ENCODE results near the gene PRPF8. TPM values are rescaled to one million over a fixed set of nuclear protein-coding genes. Genes with fewer than 3 reads are reported as not detected.

PRPF8 gene
- total RNA-seq, 1 donor from 2014 or later: 96.0 TPM

DNA sequence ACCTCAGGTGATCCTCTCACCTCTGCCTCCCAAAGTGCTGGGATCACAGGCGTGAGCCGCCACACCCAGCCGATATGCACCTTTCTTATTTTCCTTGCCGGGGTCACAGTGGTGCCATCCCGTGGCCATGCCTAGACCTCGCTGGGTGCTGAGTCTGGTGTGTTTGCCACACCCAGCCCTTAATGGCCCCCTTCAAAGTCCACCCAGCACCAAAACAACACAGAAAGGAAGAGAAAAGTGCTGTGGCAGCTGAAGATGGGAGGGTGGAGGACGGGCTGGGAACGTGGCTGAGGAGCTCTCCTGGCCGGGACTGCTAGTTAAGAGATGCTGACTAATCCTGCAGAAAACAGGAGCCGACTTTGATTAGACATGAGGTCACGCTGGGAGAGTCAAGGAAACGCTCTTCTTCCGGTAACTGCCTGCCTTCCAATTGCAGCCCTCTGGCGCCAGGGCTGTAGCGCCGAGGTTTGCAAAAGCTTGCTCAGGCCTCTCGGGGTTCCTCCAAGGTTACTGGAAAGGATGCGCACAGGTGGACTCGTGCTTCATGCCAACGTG, 67.0 kb downstream of the PRPF8 start:
- H3K27ac ChIP-seq (ENCODE audit: low read depth, low read length): no peak overlapping the region
- peaks cover 13 to 24% (median 15%) of the 10 kb centered on the region in 3 donors for H3K4me1 ChIP-seq (ENCODE audit: control insufficient read depth in 3 of 3, insufficient read depth in 3 of 3, low read length in 3 of 3)
- peak overlapping the region in 1 of 3 donors; percentile 60 for H3K9ac ChIP-seq (ENCODE audit: low read depth in 1 of 3, low read length in 3 of 3)
- no peaks in the 10 kb centered on the region for H3K9me3 ChIP-seq (ENCODE audit: control insufficient read depth in 3 of 3, low read length in 3 of 3)
- H3K4me3 ChIP-seq (ENCODE audit: low read length in 3 of 3): no peak overlapping the region
- H3K27me3 ChIP-seq (ENCODE audit: control insufficient read depth in 3 of 3, insufficient read depth in 3 of 3, low read length in 3 of 3): no peaks in the 10 kb centered on the region
- peaks cover 9 to 15% (median 12%) of the 10 kb centered on the region in 3 donors for H3K36me3 ChIP-seq (ENCODE audit: control insufficient read depth in 3 of 3, insufficient read depth in 3 of 3, low read length in 3 of 3)

DNA sequence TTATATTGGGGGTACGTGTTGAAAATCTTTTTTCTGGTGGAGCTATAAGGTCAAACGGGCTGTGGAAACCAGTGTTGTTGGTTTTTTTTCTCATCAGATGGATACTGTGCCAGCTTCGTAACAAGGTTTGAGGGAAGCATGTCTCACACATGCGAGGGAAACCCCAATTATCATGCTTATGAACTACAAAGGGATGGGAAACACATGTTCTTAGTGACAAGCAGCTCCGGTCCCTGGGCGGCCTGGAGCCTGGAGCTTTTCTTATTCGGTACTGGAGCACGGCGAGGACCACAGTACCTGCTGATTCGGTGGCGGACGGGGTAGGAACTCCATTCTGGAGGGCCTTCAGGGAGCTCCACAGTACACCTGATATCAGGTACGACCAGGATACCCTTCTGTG, 68.6 kb downstream of the PRPF8 start:
- no peak overlapping the region for H3K27ac ChIP-seq (ENCODE audit: low read depth, low read length)
- peaks cover 11 to 20% (median 12%) of the 10 kb centered on the region in 3 donors for H3K4me1 ChIP-seq (ENCODE audit: control insufficient read depth in 3 of 3, insufficient read depth in 3 of 3, low read length in 3 of 3)
- no peaks in the 10 kb centered on the region for H3K9me3 ChIP-seq (ENCODE audit: control insufficient read depth in 3 of 3, low read length in 3 of 3)
- H3K27me3 ChIP-seq (ENCODE audit: control insufficient read depth in 3 of 3, insufficient read depth in 3 of 3, low read length in 3 of 3): no peaks in the 10 kb centered on the region
- H3K9ac ChIP-seq (ENCODE audit: low read depth in 1 of 3, low read length in 3 of 3): no peak overlapping the region
- H3K4me3 ChIP-seq (ENCODE audit: low read length in 3 of 3): no peak overlapping the region
- H3K36me3 ChIP-seq (ENCODE audit: control insufficient read depth in 3 of 3, insufficient read depth in 3 of 3, low read length in 3 of 3): peaks cover 6 to 14% (median 10%) of the 10 kb centered on the region in 3 donors

DNA sequence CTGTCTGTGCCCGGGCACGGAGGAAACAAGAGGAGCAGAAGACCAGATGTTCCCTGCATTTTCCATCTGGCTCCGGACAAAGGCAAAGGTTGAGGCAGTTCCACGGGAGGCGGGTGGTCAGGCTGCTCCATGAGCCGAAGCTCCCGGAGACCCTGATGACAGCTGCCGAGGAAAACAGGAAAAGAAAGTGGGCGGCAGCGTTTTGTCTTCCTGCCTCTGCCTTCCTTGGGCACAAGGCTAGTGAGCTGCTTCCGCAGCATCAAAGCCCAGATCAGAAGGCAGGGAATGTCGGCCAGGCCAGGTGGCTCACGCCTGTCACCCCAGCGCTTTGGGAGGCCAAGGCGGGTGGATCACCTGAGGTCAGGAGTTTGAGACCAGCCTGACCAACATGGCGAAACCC, 72.3 kb downstream of the PRPF8 start:
- Histone ChIP-seq H3K4me3 (ENCODE audit: low read length in 3 of 3) (no peak overlapping the region), H3K27me3 (ENCODE audit: control insufficient read depth in 3 of 3, insufficient read depth in 3 of 3, low read length in 3 of 3) (no peaks in the 10 kb centered on the region), H3K9me3 (ENCODE audit: control insufficient read depth in 3 of 3, low read length in 3 of 3) (no peaks in the 10 kb centered on the region), H3K9ac (ENCODE audit: low read depth in 1 of 3, low read length in 3 of 3) (peak overlapping the region in 1 of 3 donors; percentile 33), H3K36me3 (ENCODE audit: control insufficient read depth in 3 of 3, insufficient read depth in 3 of 3, low read length in 3 of 3) (peaks cover 7 to 14% (median 10%) of the 10 kb centered on the region in 3 donors), H3K27ac (ENCODE audit: low read depth, low read length) (no peak overlapping the region), H3K4me1 (ENCODE audit: control insufficient read depth in 3 of 3, insufficient read depth in 3 of 3, low read length in 3 of 3) (peaks cover 0 to 3% (median 3%) of the 10 kb centered on the region in 3 donors)

DNA sequence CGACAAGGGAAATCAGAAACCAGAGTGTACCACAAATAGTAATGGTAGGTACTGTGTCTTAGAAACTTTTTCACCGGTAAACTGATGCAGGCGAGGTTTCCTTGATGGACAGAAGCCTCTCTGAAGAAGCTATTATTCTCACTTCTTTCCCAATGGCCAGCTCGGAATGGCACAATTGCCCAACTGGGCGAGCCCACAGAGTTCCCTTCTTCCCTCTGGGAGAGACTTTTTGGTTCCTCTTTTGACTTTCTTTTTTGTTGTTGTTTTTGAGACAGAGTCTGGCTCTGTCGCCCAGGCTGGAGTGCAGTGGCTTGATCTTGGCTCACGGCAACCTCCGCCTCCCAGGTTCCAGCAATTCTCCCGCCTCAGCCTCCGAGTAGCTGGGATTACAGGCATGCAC, 73.0 kb downstream of the PRPF8 start:
- Histone ChIP-seq H3K27me3 (ENCODE audit: control insufficient read depth in 3 of 3, insufficient read depth in 3 of 3, low read length in 3 of 3) (no peaks in the 10 kb centered on the region), H3K27ac (ENCODE audit: low read depth, low read length) (no peak overlapping the region), H3K4me1 (ENCODE audit: control insufficient read depth in 3 of 3, insufficient read depth in 3 of 3, low read length in 3 of 3) (peaks cover 0 to 9% (median 3%) of the 10 kb centered on the region in 3 donors), H3K4me3 (ENCODE audit: low read length in 3 of 3) (no peak overlapping the region), H3K9me3 (ENCODE audit: control insufficient read depth in 3 of 3, low read length in 3 of 3) (no peaks in the 10 kb centered on the region), H3K36me3 (ENCODE audit: control insufficient read depth in 3 of 3, insufficient read depth in 3 of 3, low read length in 3 of 3) (peaks cover 7 to 14% (median 10%) of the 10 kb centered on the region in 3 donors), H3K9ac (ENCODE audit: low read depth in 1 of 3, low read length in 3 of 3) (no peak overlapping the region)

- peaks cover 2 to 6% (median 3%) of the 10 kb centered on the region in 3 donors for H3K36me3 ChIP-seq (ENCODE audit: control insufficient read depth in 3 of 3, insufficient read depth in 3 of 3, low read length in 3 of 3)
- H3K27me3 ChIP-seq (ENCODE audit: control insufficient read depth in 3 of 3, insufficient read depth in 3 of 3, low read length in 3 of 3): no peaks in the 10 kb centered on the region
- no peak overlapping the region for H3K9ac ChIP-seq (ENCODE audit: low read depth in 1 of 3, low read length in 3 of 3)
- H3K9me3 ChIP-seq (ENCODE audit: control insufficient read depth in 3 of 3, low read length in 3 of 3): no peaks in the 10 kb centered on the region
- no peak overlapping the region for H3K4me3 ChIP-seq (ENCODE audit: low read length in 3 of 3)
- no peak overlapping the region for H3K27ac ChIP-seq (ENCODE audit: low read depth, low read length)
- peaks cover 8 to 31% (median 13%) of the 10 kb centered on the region in 3 donors for H3K4me1 ChIP-seq (ENCODE audit: control insufficient read depth in 3 of 3, insufficient read depth in 3 of 3, low read length in 3 of 3)
These were observed 76.0 kb downstream of the PRPF8 start for GRCh38 chr17:1608676-1609075.

DNA sequence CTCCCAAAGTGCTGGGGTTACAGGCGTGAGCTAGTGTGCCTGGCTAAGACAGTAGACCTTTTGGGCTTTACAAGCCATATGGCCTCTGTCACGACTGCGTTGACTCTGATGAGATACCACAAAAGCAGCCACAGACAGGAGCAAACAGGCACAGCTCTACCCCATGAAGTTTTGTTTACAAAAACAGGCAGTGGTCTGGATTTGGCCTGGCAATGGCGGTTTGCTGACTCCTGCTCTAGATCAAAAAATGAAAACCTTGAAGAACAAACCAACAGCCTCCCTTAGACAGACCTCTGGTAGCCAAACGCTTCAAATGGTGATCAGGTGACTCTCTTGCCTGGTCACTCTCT, 76.7 kb downstream of the PRPF8 start:
- H3K27ac ChIP-seq (ENCODE audit: low read depth, low read length): no peak overlapping the region
- H3K9ac ChIP-seq (ENCODE audit: low read depth in 1 of 3, low read length in 3 of 3): no peak overlapping the region
- H3K36me3 ChIP-seq (ENCODE audit: control insufficient read depth in 3 of 3, insufficient read depth in 3 of 3, low read length in 3 of 3): peaks cover 2 to 6% (median 2%) of the 10 kb centered on the region in 3 donors
- H3K4me3 ChIP-seq (ENCODE audit: low read length in 3 of 3): no peak overlapping the region
- no peaks in the 10 kb centered on the region for H3K27me3 ChIP-seq (ENCODE audit: control insufficient read depth in 3 of 3, insufficient read depth in 3 of 3, low read length in 3 of 3)
- peaks cover 8 to 31% (median 12%) of the 10 kb centered on the region in 3 donors for H3K4me1 ChIP-seq (ENCODE audit: control insufficient read depth in 3 of 3, insufficient read depth in 3 of 3, low read length in 3 of 3)
- no peaks in the 10 kb centered on the region for H3K9me3 ChIP-seq (ENCODE audit: control insufficient read depth in 3 of 3, low read length in 3 of 3)

DNA sequence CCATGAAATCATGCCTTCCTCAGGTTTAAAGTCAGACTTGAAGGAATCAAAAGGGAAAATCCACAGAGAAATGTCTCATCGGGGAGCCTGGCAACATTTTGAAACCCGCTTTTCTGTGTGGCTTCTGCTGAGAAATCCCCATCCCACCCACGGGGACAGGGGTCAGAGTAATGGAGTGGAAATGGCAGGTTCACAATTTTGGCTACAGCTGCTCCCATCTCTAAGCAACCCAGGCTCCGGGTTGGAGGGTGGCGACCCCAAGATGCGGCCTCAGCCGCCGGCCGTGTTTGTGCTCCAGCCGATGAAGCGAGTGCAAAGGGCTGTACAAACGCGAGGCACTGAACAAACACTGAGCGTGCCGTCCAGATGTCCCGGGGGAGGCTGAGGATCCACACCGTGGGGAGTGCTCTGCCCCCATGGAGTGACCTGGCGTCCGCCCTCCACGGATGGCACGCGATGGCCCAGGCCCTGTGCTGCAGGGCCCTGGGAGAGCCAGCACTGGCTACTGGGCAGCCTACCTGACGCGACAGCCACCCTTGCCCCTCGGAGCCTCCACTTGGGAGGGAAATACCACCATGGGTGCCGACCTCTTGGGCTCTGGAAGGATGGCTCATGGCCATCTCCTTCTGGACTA, 78.2 kb downstream of the PRPF8 start:
- Histone ChIP-seq H3K9me3 (ENCODE audit: control insufficient read depth in 3 of 3, low read length in 3 of 3) (no peaks in the 10 kb centered on the region), H3K4me1 (ENCODE audit: control insufficient read depth in 3 of 3, insufficient read depth in 3 of 3, low read length in 3 of 3) (peaks cover 8 to 31% (median 10%) of the 10 kb centered on the region in 3 donors), H3K36me3 (ENCODE audit: control insufficient read depth in 3 of 3, insufficient read depth in 3 of 3, low read length in 3 of 3) (peaks cover 0 to 6% (median 5%) of the 10 kb centered on the region in 3 donors), H3K27me3 (ENCODE audit: control insufficient read depth in 3 of 3, insufficient read depth in 3 of 3, low read length in 3 of 3) (no peaks in the 10 kb centered on the region), H3K9ac (ENCODE audit: low read depth in 1 of 3, low read length in 3 of 3) (no peak overlapping the region), H3K4me3 (ENCODE audit: low read length in 3 of 3) (no peak overlapping the region), H3K27ac (ENCODE audit: low read depth, low read length) (peak overlapping the region; percentile 68)

- Histone ChIP-seq H3K4me3 (ENCODE audit: low read length in 3 of 3) (no peak overlapping the region), H3K27me3 (ENCODE audit: control insufficient read depth in 3 of 3, insufficient read depth in 3 of 3, low read length in 3 of 3) (no peaks in the 10 kb centered on the region), H3K9ac (ENCODE audit: low read depth in 1 of 3, low read length in 3 of 3) (peak overlapping the region in 2 of 3 donors; percentile 50 to 54), H3K4me1 (ENCODE audit: control insufficient read depth in 3 of 3, insufficient read depth in 3 of 3, low read length in 3 of 3) (peaks cover 8 to 31% (median 10%) of the 10 kb centered on the region in 3 donors), H3K9me3 (ENCODE audit: control insufficient read depth in 3 of 3, low read length in 3 of 3) (no peaks in the 10 kb centered on the region), H3K27ac (ENCODE audit: low read depth, low read length) (peak overlapping the region; percentile 68), H3K36me3 (ENCODE audit: control insufficient read depth in 3 of 3, insufficient read depth in 3 of 3, low read length in 3 of 3) (peaks cover 0 to 8% (median 5%) of the 10 kb centered on the region in 3 donors)
These were observed 78.9 kb downstream of the PRPF8 start for GRCh38 chr17:1605681-1606351.

GRCh38 chr17:1604831-1605528, 79.7 kb downstream of the PRPF8 start:
- H3K4me3 ChIP-seq (ENCODE audit: low read length in 3 of 3): peak overlapping the region in 1 of 3 donors; percentile 27
- peak overlapping the region; percentile 63 for H3K27ac ChIP-seq (ENCODE audit: low read depth, low read length)
- H3K27me3 ChIP-seq (ENCODE audit: control insufficient read depth in 3 of 3, insufficient read depth in 3 of 3, low read length in 3 of 3): no peaks in the 10 kb centered on the region
- peaks cover 8 to 31% (median 10%) of the 10 kb centered on the region in 3 donors for H3K4me1 ChIP-seq (ENCODE audit: control insufficient read depth in 3 of 3, insufficient read depth in 3 of 3, low read length in 3 of 3)
- no peaks in the 10 kb centered on the region for H3K9me3 ChIP-seq (ENCODE audit: control insufficient read depth in 3 of 3, low read length in 3 of 3)
- peak overlapping the region in 2 of 3 donors; percentile 53 to 60 for H3K9ac ChIP-seq (ENCODE audit: low read depth in 1 of 3, low read length in 3 of 3)
- H3K36me3 ChIP-seq (ENCODE audit: control insufficient read depth in 3 of 3, insufficient read depth in 3 of 3, low read length in 3 of 3): peaks cover 0 to 8% (median 5%) of the 10 kb centered on the region in 3 donors
